ENCODE results near the gene KLF2.

DNA sequence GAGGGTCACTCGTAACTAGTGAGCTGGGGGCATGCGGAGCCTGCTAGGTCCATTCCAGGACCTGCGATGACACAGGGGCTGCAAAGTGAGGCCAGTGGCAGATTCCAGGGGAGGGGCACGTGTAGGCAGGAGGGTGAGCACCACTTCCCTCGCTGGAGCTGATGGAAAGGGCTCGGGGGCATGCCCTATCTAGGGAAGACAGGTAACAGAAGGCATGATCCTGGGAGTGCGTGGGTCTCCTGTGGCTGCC lies 51.2 kb downstream of the KLF2 start:
- TF ChIP-seq CTCF (IDR thresholded peaks at IDR 0.05) (no peak), POLR2A (IDR thresholded peaks at IDR 0.05) (no peak)
